ENCODE data around the gene DPPA2. TPM values are rescaled to one million over a fixed set of nuclear protein-coding genes. Genes with fewer than 3 reads are reported as not detected.
"Not testable (repeated sequence)": the region's sequence is repeated elsewhere in the genome, so short reads cannot be mapped to it uniquely, and the experiment has no call there.

The DPPA2 gene
- total RNA-seq (2014; rRNA removed; shearing (Covaris generic)) = not detected in 2 replicates

GRCh38 chr3:109316162-109316730 is at the start of gene DPPA2:
DPPA2 (minus strand) TSS chr3:109316517; CDS start chr3:109314542, 1,975 bp downstream.
- DNase-seq (ENCODE audit: low spot score) = no peak

- no peak for DNase-seq (ENCODE audit: low spot score)
These were observed 47.8 kb upstream of the DPPA2 start for GRCh38 chr3:109364088-109364487.

- no peak for DNase-seq (ENCODE audit: low spot score)
These were observed 47.3 kb upstream of the DPPA2 start for GRCh38 chr3:109363634-109364033.

- no peak for DNase-seq (ENCODE audit: low spot score)
These were observed 46.5 kb upstream of the DPPA2 start for GRCh38 chr3:109362823-109363222.

GRCh38 chr3:109358809-109359208 is 42.5 kb upstream of the DPPA2 start:
- DNase-seq (ENCODE audit: low spot score) = not testable (repeated sequence)

GRCh38 chr3:109356442-109357155 is 40.3 kb upstream of the DPPA2 start:
- no peak for DNase-seq (ENCODE audit: low spot score)

GRCh38 chr3:109355625-109356441 is 39.5 kb upstream of the DPPA2 start:
- no peak for DNase-seq (ENCODE audit: low spot score)

- DNase-seq (ENCODE audit: low spot score) = no peak
These were observed 36.7 kb upstream of the DPPA2 start for GRCh38 chr3:109353057-109353456.

GRCh38 chr3:109351231-109351630 is 34.9 kb upstream of the DPPA2 start:
- no peak for DNase-seq (ENCODE audit: low spot score)

GRCh38 chr3:109346770-109347295 is 30.5 kb upstream of the DPPA2 start:
- no peak for DNase-seq (ENCODE audit: low spot score)

GRCh38 chr3:109346099-109346498 is 29.8 kb upstream of the DPPA2 start:
- no peak for DNase-seq (ENCODE audit: low spot score)

GRCh38 chr3:109339714-109340648 is 23.7 kb upstream of the DPPA2 start:
- no peak for DNase-seq (ENCODE audit: low spot score)

GRCh38 chr3:109339197-109339596 is 22.9 kb upstream of the DPPA2 start:
- DNase-seq (ENCODE audit: low spot score) = no peak

- DNase-seq (ENCODE audit: low spot score) = no peak
These were observed 22.0 kb upstream of the DPPA2 start for GRCh38 chr3:109338322-109338721.

GRCh38 chr3:109337393-109337792 is 21.1 kb upstream of the DPPA2 start, which contains the start of gene DPPA4:
DPPA4 (minus strand) TSS chr3:109337546; CDS start chr3:109337517, 29 bp downstream.
- no peak for DNase-seq (ENCODE audit: low spot score)

- no peak for DNase-seq (ENCODE audit: low spot score)
These were observed 20.1 kb upstream of the DPPA2 start for GRCh38 chr3:109336291-109336861.

GRCh38 chr3:109334572-109334971 is 18.3 kb upstream of the DPPA2 start:
- no peak for DNase-seq (ENCODE audit: low spot score)

- no peak for DNase-seq (ENCODE audit: low spot score)
These were observed 15.4 kb upstream of the DPPA2 start for GRCh38 chr3:109331692-109332091.

- DNase-seq (ENCODE audit: low spot score) = no peak
These were observed 14.1 kb upstream of the DPPA2 start for GRCh38 chr3:109330405-109330804.

GRCh38 chr3:109328202-109328601 is 11.9 kb upstream of the DPPA2 start:
- DNase-seq (ENCODE audit: low spot score) = no peak

- DNase-seq (ENCODE audit: low spot score) = no peak
These were observed 9.3 kb upstream of the DPPA2 start for GRCh38 chr3:109325657-109326056.

Measured in H4 (cell line).